HG03175 (cell line): ENCODE results near the gene LDOC1.
"Not testable (repeated sequence)": the region's sequence is repeated elsewhere in the genome, so short reads cannot be mapped to it uniquely, and the experiment has no call there.

Experiments used
- ATAC-seq: cut with Tn5 transposase; IDR thresholded peaks from one replicate; pipeline ENCODE4 v1.9.1; 2021; ENCODE audit warnings: mild to moderate bottlenecking, moderate library complexity; ENCODE audit not compliant: unreplicated experiment

Gene LDOC1

DNA sequence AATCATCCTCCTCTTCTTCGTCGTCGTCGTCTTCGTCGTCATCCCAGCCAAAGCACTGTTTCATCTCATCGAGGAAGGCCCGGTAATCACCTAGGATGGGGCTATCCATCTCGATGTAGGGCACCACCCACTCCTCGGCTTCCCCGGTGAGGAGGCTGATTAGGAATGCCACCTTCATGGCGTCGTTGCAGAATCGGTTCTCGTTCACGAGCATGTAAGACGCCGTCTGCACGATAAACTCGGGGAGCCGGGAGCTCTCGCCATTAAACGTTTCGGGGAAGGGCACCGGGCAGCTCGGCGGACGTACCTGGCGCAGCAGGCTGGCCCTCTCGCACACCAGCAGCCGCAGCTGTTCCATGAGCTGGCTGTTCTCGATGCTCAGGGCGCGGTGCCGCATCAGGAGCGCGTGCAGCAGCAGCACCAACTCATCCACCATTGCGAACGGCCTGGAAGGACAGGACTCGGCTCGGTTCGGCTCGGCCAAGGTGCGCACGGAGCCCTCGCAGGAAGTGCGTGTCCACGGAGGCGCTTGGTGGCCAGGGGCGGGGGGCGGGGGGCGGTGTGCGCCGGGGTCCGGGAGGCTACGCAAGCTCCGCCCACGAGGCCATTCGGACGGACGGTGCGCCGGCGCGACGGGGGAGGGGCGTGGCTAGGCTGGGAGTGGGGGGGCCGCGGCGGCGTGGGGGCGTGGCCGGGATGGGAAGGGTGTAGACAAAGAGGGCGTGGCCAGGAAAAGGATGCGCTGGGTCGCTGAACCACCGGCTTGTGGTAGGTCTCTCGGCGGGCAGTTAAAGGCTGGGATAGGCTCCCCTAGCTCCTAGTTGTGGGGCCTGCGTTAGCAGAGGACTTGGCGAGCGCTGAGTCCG is at the start of gene LDOC1:
LDOC1 (minus strand) TSS at position 544 of the 866 bp plus-strand sequence; CDS start at position 436, 108 bp downstream.
- ATAC-seq = no peak

DNA sequence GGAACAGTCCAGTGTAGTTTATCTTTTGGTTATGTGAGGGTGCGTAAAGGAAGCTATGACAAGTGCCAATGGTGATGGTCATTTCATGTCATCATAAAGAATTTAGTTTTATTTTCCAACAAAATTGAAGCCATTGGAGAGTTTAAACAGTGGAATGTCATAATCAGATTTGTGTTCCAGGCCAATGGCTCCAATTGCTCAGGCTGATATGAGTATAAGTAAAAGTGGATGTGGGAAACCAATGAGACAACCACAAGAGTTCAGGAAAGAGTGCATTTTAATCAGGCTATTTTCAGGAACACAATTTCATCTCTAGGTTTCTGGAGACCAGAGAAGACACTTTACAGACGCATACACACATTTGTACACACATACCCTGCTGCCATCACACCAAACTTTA is 44.7 kb upstream of the LDOC1 start:
- no peak for ATAC-seq

- no peak for ATAC-seq
Measured at GRCh38 chrX:141220342-141221008, 43.5 kb upstream of the LDOC1 start.

DNA sequence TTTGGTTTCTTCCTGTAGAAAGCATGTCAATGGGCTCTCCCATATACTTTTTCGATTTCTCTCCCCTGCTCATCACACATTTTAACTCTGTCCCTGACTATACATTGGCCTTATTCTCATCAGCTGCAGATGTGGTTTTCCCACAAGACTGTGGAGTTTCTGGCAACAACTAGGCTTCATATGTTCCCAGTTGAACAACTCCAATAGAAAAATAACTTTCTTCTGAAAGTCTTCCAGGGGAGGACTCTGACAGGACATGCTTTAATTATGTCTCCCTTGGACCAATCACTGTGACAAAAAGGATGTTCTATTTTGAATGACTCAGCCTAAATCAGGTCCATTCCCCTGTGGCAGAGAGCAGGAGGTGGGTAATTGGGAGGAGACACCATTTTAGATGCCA is 37.3 kb upstream of the LDOC1 start:
- no peak for ATAC-seq

GRCh38 chrX:141201962-141202361 is 25.0 kb upstream of the LDOC1 start:
- no peak for ATAC-seq

GRCh38 chrX:141188573-141188972 is 11.6 kb upstream of the LDOC1 start:
- not testable (repeated sequence) for ATAC-seq

- ATAC-seq = no peak
Measured at GRCh38 chrX:141185366-141185765, 8.4 kb upstream of the LDOC1 start.

GRCh38 chrX:141183000-141183399 is 6.1 kb upstream of the LDOC1 start:
- no peak for ATAC-seq

- ATAC-seq = no peak
Measured at GRCh38 chrX:141180851-141181250, 3.9 kb upstream of the LDOC1 start.

- ATAC-seq = no peak
Measured at GRCh38 chrX:141175786-141176185, 1.1 kb downstream of the LDOC1 start.

DNA sequence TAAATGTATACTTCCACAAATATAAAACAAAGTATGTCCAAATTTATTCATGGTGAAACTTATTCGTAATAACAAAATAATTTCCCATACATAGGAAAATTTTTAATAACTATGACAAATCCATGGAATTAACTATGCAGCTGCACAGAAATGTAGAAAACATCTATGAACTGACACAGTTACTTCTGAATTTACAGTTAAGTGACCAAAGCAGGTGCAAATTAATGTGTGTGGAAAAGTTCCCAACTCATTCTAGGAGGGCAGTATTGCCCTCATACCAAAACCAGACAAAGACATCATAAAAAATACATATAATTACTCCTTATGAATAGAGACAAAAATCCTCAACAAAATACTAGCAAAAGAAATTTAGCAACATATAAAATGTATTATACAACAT is 12.5 kb downstream of the LDOC1 start:
- ATAC-seq = no peak

DNA sequence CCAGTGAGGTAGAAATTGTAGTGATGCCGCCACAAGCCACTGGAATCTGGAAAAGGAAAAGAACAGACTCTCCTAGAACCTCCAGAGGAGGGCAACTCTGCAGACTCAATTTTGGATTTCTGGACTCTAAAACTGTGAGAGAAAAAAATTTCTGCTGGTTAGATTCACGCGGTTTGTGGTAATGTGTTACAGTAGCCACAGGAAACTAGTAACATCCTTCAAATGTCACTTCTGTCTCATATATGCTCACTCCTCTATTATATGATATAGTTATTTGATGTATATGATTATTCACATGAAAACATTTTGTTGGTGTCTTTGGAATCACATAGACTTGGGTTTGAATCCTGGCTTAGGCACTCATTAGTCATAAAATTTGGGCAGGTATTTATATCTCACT is 18.8 kb downstream of the LDOC1 start:
- no peak for ATAC-seq

DNA sequence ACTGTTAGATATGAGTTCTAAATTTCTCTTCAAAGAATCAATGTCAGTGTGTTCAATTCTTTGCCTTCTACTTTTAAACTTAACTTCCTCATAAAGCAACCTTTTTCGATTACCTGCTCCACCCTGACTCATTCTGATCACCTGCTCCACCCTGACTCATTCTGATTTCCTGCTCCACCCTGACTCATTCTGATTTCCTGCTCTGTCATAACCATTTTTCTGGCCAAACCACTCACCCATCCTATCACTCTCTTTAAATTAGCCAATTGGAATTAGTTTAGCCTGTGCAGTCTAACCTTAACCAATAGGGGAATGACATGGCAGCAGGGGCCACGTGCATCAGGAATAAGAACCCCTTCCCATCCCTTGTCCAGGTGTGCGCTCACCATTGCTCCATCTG is 21.7 kb downstream of the LDOC1 start:
- not testable (repeated sequence) for ATAC-seq

- no peak for ATAC-seq
Measured at GRCh38 chrX:141142946-141143345, 34.0 kb downstream of the LDOC1 start.

DNA sequence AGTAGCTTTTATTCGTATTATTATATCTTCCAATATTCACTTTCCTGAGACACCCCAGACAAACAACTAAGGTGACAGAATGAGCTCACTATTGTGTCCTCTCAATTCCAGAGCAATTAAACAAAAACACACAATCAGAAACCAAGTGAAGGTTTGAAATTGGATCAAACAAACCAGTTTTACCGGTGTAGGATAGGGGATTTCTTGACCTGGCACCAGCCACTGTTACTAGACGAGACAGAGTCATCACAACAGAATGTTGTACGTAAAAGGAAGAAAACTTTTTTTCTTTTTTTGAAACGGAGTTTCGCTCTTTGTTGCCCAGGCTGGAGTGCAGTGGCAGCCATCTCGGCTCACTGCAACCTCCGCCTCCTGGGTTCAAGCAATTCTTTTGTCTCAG is 43.7 kb downstream of the LDOC1 start:
- no peak for ATAC-seq

DNA sequence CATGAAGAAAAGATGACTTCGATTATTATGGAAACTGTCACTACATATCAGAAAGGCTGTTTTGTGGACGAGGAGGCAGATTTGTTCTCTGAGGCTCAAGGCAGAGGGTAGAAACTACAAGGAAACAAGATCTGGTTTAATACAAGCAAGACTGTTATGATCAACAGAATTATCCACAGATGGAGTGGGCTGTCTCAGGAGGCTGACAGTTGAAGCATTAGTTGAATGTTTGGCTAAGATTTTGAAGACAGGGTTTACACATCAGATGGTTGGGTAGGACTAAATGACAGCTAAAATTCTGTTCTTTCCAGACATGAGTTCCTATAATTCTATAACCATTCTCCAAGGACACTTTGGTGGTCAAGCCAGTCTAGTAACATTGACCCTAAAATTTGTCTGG is 49.8 kb downstream of the LDOC1 start:
- no peak for ATAC-seq
